ENCODE results near the gene MDK. TPM values are rescaled to one million over a fixed set of nuclear protein-coding genes. Genes with fewer than 3 reads are reported as not detected.

Gene MDK
- total RNA-seq, 1 experiment from 2014 or later, result 286 TPM

DNA sequence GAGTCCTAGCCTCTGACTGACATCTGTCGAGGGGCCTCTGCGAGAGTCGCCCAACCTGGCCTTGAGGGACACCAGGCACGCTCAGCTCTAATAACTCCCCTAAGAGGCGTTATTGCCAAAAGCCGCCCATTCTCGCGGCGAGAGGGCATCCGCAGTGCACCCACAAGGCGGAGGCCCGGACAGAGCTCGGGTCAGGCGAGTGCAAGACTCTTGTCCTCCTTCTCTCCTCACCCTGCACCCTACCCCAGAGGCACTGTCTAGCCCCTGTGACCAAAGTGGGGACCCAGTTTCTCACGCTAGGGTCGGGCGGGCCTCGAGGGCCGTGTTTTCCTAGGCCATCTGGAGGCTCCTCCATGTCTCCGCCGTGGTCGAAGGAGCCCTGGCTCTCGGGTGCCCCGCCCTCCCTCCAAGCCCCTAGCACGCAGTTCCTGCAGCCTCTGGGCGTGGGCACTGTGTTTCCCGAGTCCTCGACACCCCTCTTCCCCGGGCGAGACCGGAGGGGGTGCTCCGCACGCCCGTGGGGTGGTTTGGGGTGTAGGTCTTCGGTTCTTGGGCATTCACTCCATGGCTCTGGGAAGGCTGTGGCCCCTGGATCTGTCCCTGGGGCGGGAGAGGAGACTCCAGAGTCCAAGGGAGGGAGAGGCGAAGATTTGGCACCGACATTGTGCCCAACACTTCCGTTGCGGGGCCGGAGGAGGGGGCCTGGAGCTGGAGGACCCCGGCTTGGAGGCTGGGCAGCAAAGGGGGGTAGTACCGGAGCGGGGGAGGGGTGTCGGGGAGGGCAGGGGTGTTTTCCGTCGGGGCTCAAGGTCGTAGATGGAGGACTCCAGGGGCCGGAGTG lies 9.1 kb downstream of the MDK start:
- POLR2A ChIA-PET, result no interaction called here

More for the DNA sequence above, 9.1 kb downstream of the MDK start:
- no peak for TF ChIP-seq ZFX (IDR thresholded peaks at IDR 0.05)
- TF ChIP-seq EGR1 (IDR thresholded peaks at IDR 0.05; ENCODE audit: low read depth), result no peak
- TF ChIP-seq SP1 (IDR thresholded peaks at IDR 0.05; ENCODE audit: low read depth), result no peak
- TF ChIP-seq POLR2A (IDR thresholded peaks at IDR 0.05; ENCODE audit: borderline replicate concordance, extremely low read depth, insufficient read depth, insufficient read length), result no peak
- no peak for TF ChIP-seq RAD21 (IDR thresholded peaks at IDR 0.05; ENCODE audit: low read depth)
- TF ChIP-seq, protein P1, sequence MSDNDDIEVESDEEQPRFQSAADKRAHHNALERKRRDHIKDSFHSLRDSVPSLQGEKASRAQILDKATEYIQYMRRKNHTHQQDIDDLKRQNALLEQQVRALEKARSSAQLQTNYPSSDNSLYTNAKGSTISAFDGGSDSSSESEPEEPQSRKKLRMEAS (IDR thresholded peaks at IDR 0.05), result no peak
- no peak for TF ChIP-seq EZH2phosphoT487 (IDR thresholded peaks at IDR 0.05; ENCODE audit: borderline replicate concordance)
- no peak for TF ChIP-seq CBX3 (IDR thresholded peaks at IDR 0.05; ENCODE audit: low read depth)
- TF ChIP-seq POLR2AphosphoS5 (IDR thresholded peaks at IDR 0.05; ENCODE audit: low read depth, low read length), result no peak
- TF ChIP-seq FOSL1 (IDR thresholded peaks at IDR 0.05; ENCODE audit: low read depth), result no peak
- no peak for TF ChIP-seq ELF1 (IDR thresholded peaks at IDR 0.05; ENCODE audit: borderline replicate concordance, low read depth)
- no peak for TF ChIP-seq SIN3A (IDR thresholded peaks at IDR 0.05; ENCODE audit: low read depth)
- no peak for TF ChIP-seq ATF3 (IDR thresholded peaks at IDR 0.05)
- TF ChIP-seq CEBPB (IDR thresholded peaks at IDR 0.05; ENCODE audit: low read depth), result no peak
- no peak for TF ChIP-seq ZBTB33 (IDR thresholded peaks at IDR 0.05; ENCODE audit: extremely low read depth, insufficient replicate concordance, low read length)
- TF ChIP-seq ZNF274 (IDR thresholded peaks at IDR 0.05; ENCODE audit: low read depth, low read length), result no peak
- TF ChIP-seq REST (IDR thresholded peaks at IDR 0.05; ENCODE audit: low read depth), result no peak
- ChIA-PET CTCF (interaction anchor here (1.5 kb wide), 1 partner anchor 139 kb away, joined by 8 read pairs; no protein-coding TSS in a partner anchor), RAD21 (ENCODE audit: low non-redundant PET in 1 of 2, low total read pairs in 2 of 2, uncharacterized antibody in 2 of 2, unreplicated experiment in 2 of 2) (no interaction called here)
- H3K4me3 ChIP-seq (replicated peaks in 1 of 2; ENCODE audit: low read depth in 1 of 2, low read length in 2 of 2), result no peak overlapping the region
- no peaks in the 10 kb centered on the region for H4K20me1 ChIP-seq (ENCODE audit: insufficient read depth)
- no TSS peak for BruUV-seq (replicated peaks)
- no peaks in the 10 kb centered on the region for H3K27me3 ChIP-seq (ENCODE audit: insufficient read depth, low read length)
- no peaks in the 10 kb centered on the region for H3K79me2 ChIP-seq (ENCODE audit: insufficient read depth, low read length)
- DNase-seq (ENCODE audit: low read depth, low spot score) (no peak), ATAC-seq (no peak)
- no peaks in the 10 kb centered on the region for H3K9me3 ChIP-seq (ENCODE audit: control insufficient read depth in 1 of 2, insufficient read depth in 1 of 2, low read depth in 1 of 2, low read length in 2 of 2)
- no peaks in the 10 kb centered on the region for H3K36me3 ChIP-seq (ENCODE audit: control insufficient read depth in 1 of 2, insufficient read depth in 2 of 2, low read length in 2 of 2)
- H3K9me2 ChIP-seq (ENCODE audit: insufficient read depth), result no peaks in the 10 kb centered on the region
- intact Hi-C loops (cut with micrococcal nuclease), result no loop called here
- no peak overlapping the region for H2AFZ ChIP-seq (ENCODE audit: low read depth, low read length, poor library complexity, severe bottlenecking)
- peak overlapping the region; percentile 54; the same call in 1 of the 2 replicates for H3K9ac ChIP-seq (ENCODE audit: low read length)
- peak overlapping the region; percentile 97 for H3K4me2 ChIP-seq (ENCODE audit: low read length)
- no peak overlapping the region for H3K27ac ChIP-seq (ENCODE audit: low read depth, low read length)
- H3K4me1 ChIP-seq (ENCODE audit: control insufficient read depth in 1 of 2, insufficient read depth in 2 of 2, low read length in 2 of 2), result peaks cover 8 to 56% of the 10 kb centered on the region in 2 experiments; a peak in 3 of 4 replicates
